HG02938 (cell line): ENCODE data around the gene GPX6.
A peak's percentile ranks its signal among the peaks of the same experiment; 100 is the strongest.
"Not testable (repeated sequence)": the region's sequence is repeated elsewhere in the genome, so short reads cannot be mapped to it uniquely, and the experiment has no call there.

ENCODE experiments used
- ATAC-seq: cut with Tn5 transposase; IDR thresholded peaks from one replicate; pipeline ENCODE4 v1.9.1; 2021; ENCODE audit warnings: mild to moderate bottlenecking, moderate library complexity; ENCODE audit not compliant: unreplicated experiment

Gene GPX6

GRCh38 chr6:28525496-28526039, 10.0 kb upstream of the GPX6 start, which contains the start of gene GPX5:
GPX5 (plus strand) TSS chr6:28525881; CDS start chr6:28526014, 133 bp downstream.
- ATAC-seq = no peak

GRCh38 chr6:28523241-28523622, 7.6 kb upstream of the GPX6 start:
- no peak for ATAC-seq

- no peak for ATAC-seq
Observed at GRCh38 chr6:28522594-28523240, 7.1 kb upstream of the GPX6 start.

DNA sequence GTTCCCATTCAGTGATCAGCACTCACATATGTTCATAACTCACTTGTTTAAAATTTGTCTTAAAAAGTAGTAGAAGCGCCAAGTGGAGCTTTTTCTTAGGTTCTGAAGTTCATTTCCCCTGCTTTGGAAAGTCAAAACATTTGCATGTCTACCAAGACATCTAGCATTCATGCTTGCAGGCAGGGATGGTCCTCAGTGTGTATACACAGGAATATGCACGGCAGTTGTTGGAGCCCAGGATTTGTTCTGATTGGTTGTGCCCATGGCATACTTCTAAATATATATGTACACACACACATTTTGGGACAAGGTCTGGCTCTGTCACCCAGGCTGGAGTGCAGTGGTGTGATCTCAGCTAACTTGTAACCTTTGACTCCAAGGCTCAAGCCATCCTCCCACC, 2.4 kb upstream of the GPX6 start:
- ATAC-seq = no peak

DNA sequence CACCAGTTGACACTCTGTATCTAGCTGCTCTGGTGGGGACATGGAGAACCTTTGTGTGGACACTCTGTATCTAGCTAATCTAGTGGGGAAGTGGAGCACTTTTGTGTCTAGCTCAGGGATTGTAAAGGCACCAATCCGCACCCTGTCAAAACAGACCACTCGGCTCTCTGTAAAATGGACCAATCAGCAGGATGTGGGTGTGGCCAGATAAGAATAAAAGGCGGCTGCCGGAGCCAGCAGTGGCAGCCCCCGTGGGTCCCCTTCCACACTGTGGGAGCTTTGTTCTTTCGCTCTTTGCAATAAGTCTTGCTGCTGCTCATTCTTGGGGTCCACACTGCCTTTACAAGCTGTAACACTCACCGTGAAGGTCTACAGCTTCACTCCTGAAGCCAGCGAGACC, 3.2 kb downstream of the GPX6 start:
- not testable (repeated sequence) for ATAC-seq

GRCh38 chr6:28511628-28512300, 3.8 kb downstream of the GPX6 start:
- no peak for ATAC-seq

DNA sequence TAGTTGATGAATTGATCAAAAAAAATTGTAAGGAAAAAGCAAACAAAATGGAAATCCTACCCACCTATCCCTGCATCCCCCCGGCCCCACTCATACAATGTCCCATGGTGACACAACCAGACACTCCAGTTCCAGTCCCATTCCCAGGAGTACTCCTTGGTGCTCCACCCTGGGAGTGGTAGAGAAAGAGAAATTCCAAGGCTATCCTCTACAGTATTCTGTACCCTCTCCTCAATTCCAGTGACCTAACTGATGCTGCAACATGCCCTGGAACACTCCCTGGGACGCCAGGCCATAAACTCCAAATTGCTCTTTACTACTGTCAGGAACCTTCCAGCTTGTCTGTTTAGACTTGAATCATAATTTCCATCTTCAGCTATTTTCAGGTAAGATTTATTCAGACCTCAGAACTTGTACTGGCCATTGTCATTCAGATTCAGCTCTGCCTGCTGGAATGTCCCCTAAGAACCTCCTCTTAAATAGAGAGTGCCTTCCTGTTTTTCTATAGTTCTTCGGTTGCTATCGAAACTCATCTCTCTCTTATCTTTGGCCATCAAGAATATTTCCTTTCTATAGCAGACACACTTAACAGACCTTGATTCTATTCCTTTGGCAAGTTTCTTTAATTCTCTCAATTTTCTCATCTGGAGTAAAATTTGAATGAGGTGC, 8.7 kb downstream of the GPX6 start:
- no peak for ATAC-seq

DNA sequence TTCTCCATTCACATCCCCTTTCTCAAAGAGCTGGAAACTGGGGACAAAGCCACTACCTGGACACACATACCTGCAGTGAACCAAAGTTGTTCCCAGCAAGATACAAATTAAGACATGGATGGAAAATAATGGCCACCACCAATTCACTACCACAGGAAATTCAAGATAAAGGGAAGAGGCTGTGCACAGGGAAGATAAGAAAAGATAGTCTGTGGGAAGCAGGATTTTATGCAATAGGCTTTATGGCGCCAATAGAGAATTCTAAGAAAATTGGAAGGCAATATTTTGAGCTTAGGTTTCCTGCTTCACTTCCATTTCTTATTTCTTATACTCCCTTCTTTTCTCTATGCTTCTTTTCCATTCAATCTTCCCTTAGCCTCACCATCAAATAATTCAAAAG, 9.9 kb downstream of the GPX6 start:
- ATAC-seq = no peak

- ATAC-seq = not testable (repeated sequence)
Observed at GRCh38 chr6:28502709-28503305, 12.8 kb downstream of the GPX6 start.

DNA sequence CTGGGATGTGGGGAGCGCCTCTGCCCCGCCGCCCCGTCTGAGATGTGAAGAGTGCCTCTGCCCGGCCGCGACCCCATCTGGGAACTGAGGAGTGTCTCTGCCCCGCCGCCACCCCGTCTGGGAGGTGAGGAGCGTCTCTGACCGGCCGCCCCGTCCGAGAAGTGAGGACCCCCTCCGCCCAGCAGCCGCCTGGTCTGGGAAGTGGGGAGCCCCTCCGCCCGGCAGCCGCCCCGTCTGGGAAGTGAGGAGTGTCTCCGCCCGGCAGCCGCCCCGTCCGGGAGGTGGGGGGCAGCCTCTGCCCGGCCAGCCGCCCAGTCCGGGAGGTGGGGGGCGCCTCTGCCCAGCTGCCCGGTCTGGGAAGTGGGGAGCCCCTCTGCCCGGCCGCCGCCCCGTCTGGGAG, 13.5 kb downstream of the GPX6 start:
- not testable (repeated sequence) for ATAC-seq

DNA sequence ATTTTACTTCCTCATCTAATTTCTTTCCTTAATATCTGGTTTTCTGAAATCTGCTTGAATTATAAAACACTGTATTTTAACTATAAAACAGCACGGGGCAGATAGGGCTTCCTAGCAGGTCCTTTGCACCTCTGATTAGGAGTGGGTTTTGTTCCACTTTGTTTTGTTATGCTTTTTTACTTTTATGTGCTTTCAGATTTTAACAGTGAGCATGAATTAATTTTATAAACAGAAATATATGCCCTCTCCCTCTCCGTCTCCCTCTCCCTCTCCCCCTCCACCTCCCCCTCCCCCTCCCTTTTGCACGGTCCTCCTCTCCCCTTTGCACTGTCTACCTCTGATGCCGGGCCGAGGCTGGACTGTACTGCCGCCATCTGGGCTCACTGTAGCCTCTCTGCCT, 14.3 kb downstream of the GPX6 start:
- no peak for ATAC-seq

DNA sequence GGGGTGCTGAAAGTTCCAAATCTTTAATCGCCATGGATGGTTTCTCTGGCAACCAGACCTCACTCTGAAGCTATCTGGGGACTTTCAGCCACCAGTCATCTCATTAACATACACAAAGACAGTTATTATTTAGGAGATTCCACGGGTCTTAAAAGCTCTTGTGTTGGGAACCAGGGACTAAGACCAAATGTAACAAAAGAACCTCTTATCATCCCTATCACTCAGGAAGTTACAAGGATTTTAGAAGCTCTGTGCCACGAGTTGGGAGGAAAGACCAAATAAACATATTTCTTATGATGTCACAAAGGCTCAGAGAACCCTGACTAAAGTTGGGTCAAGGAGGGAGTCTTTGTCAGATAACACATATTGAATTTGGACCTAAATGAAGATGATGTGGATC, 17.7 kb downstream of the GPX6 start:
- no peak for ATAC-seq

- no peak for ATAC-seq
Observed at GRCh38 chr6:28497306-28497705, 18.3 kb downstream of the GPX6 start.

GRCh38 chr6:28496099-28496779, 19.4 kb downstream of the GPX6 start:
- ATAC-seq = no peak

DNA sequence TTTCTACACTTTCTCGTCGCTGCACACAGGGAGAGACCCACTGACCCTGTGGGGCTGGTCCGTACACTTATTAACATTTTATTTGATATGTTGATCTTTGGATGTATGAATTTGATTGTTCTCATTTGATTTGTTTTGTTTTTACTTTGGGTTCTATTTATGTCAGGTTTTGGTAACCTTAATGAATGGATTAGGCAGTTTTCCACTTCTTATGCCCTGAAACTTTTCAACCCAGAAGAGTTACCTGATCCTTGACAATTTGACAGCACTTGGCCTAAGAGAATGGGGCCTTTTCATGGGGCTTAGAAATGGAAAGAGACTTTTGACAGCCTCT, 23.6 kb downstream of the GPX6 start:
- no peak for ATAC-seq

DNA sequence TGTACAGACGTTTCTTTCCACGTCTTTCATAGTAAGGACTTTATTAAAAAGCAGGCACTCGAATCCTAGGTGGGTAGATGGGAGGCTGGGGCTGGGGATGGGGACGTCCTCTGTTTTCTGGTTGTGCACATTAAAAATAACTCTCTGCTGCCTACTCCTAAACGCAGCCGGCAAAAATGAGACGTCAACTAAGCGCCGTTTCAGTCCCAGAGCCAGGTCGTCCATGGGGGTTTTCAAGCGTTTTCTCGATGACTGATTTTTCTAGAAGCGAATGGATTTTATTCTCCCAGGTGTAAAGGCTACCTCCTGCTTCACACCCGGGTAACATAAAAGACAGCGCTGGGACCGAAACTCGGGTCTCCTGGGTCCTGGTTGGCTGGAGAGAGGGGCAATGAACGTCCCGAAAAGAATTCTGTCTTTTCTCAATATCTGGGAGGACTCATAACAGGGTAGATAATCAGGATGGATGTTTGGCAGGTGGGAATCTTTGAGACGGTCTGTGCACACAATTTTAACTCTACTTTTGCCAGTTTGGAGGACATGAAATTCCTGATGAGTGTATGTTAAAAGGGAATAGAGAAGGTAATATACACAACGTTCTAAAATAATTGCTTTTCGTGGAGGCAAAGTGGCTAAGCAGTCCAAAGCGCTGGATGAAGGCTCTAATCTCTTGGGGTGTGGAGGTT, 25.2 kb downstream of the GPX6 start:
- ATAC-seq = no peak

DNA sequence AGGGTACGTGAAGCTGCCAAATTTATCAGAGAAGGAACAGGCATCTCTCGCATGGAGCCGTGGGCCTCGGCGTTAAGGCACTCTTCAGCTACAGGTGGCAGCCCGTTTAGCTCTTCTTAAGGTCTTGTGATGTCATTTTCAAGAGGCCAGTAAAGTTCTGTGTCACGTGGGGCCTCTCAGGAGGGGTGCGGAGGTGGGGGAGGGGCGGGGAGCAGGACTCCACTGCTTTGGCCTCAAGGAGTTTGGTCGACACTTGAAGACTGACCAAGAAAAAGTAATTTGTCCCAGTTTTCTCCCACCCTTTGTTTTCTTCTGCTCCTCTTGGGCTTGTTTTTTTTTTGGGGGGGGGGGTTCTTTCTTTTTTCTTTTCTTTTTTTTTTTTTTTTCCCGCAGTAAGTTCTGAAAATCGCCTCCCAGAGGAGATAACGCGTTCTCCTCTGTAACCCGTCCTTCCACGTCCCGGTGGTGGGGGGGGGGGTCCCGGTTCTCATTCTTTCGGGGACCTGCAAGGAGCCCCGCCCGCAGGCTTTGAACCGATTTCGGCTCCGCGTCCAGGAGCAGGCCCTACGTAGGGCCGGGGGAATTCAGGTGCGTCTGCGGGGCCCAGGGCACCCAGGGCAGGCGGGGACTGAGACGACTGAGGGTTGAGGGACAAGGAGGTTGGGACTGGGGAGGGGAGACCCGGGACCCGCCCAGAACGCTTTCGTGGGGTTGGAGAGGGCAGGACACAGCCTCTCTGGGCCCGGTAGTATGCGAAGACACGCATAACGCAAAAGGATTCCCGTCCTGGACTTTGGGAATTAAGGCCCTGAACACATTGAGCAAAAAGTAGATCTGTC, 26.0 kb downstream of the GPX6 start:
- peak; percentile 72 for ATAC-seq

GRCh38 chr6:28488916-28489365, 26.7 kb downstream of the GPX6 start:
- ATAC-seq = peak; percentile 29

DNA sequence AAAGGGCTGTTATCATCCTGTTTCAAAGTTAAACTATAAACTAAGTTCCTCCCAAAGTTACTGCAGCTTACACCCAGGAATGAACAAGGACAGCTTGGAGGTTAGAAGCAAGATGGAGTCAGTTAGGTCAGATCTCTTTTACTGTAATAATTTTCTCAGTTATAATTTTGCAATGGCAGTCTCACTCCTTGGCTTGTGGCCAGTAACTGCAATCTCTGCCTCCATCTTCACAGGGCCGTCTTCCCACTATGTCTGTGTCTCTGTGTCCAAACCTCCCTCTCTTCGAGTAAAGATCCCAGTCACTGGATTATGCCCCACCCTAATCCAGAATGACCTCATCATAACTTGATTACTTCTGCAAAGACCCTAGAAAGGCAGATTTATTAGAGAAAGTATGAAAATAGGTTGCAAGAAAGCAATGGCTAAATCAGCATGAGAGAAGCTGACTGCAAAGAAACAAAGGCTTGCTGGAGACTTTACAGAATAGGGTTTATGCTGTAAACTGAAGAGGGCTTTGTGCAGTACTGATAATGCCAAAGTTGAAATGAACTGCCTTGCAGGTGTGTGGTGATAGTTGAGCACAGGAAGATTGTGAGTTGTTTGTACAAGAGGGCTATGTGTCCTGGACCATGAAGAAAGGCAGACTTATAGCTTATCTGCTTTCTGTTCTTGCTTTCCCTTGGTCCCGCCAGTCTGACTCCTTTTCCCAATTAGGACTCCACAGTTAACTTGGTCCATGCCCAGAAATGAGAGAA, 28.4 kb downstream of the GPX6 start:
- no peak for ATAC-seq
